Measurements from ENCODE around the gene PTPN11.
A peak's percentile ranks its signal among the peaks of the same experiment; 100 is the strongest.
"Not testable (repeated sequence)": the region's sequence is repeated elsewhere in the genome, so short reads cannot be mapped to it uniquely, and the experiment has no call there.

Gene PTPN11

GRCh38 chr12:112418608-112419296 lies at the start of gene PTPN11:
Gene PTPN11 (plus strand): TSS chr12:112418947. CDS start chr12:112419112, 165 bp downstream.
- peak; percentile 82 for DNase-seq (ENCODE audit: low spot score)

GRCh38 chr12:112370199-112370598 lies 48.5 kb upstream of the PTPN11 start:
- no peak for DNase-seq (ENCODE audit: low spot score)

- DNase-seq (ENCODE audit: low spot score) = no peak
These were observed 47.8 kb upstream of the PTPN11 start for GRCh38 chr12:112370868-112371510.

- no peak for DNase-seq (ENCODE audit: low spot score)
These were observed 44.5 kb upstream of the PTPN11 start for GRCh38 chr12:112374166-112374740.

DNA sequence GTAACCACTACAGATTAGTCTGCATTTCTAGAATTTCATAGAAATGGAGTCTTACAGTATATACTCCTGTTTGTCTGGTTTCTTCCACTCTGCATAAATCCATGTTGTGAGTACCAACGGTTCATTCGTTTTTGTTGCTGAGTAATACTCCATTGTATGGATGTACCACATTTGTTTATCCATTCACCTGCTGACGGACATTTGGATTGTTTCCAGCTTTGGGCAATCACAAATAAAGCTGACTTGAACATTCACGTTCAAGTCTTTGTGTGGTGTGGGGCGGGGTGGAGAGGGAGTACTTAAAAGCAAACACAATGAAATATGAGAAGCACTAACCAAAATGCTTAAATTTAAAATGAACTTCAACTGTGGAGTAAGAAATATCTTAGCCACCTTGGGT lies 43.6 kb upstream of the PTPN11 start:
- DNase-seq (ENCODE audit: low spot score) = no peak

DNA sequence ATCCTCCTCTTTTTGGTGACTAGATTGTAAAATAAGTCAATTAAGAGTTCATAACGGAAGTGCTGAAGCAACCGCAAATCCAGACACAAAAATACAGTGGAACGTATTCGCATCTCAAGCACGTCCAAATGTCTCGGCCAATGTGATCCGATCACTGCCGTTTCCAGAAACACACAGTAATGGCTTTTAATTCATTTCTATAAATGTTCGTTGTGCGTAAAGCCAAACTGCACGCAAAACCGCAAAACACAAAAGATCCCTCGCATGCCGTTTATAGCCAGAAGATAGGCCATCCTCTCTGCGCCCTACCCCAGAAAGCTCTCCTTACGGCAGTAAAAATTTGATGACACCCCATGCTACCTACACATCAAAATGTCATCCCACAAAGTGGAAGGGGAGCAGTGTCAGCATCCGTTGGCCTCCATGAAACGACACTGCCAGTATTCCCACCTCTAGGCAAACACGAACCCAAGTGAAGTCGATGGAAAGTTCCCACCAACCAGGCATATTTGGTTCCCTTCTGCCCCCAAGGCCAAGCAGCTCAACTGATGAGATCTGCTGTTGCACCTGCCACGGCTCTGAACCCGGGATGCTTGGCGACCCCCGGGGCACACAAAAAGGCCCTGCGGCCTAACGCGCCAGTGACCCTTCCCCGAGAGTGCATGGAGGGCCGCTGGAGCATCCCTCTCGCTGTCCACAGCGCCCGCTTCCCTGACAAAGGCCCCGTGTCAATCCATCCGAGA lies 37.9 kb upstream of the PTPN11 start:
- DNase-seq (ENCODE audit: low spot score) = peak; percentile 31

DNA sequence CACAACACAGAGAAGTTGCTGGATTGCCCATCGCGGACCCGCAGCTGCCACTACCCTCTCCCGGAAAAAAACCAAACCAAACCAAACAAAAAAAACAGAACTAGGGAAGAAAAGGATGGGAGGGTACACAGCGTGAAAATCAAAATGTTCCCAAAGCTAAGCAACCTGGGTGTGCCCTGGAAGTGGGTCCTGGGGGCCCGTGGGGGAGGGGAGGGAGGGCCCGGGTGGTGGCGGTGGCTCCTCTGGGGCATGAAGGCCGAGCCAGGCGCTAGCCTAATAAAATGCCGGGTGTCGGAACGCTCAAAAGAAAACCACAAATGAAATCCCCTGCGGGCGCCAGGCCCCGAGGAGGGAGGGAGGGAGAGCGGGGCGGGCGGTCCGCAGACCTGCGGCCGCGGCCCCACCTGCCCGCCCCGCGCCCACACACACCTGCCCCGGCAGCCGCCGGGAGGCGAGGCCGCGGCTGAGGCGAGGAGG lies 37.3 kb upstream of the PTPN11 start:
- DNase-seq (ENCODE audit: low spot score) = no peak

- DNase-seq (ENCODE audit: low spot score) = peak; percentile 94
These were observed 36.6 kb upstream of the PTPN11 start, which contains the start of gene HECTD4 for GRCh38 chr12:112381883-112382796. Gene HECTD4 (minus strand): TSS chr12:112382431. CDS start chr12:112382128, 303 bp downstream.

GRCh38 chr12:112382866-112383265 lies 35.9 kb upstream of the PTPN11 start:
- DNase-seq (ENCODE audit: low spot score) = no peak

DNA sequence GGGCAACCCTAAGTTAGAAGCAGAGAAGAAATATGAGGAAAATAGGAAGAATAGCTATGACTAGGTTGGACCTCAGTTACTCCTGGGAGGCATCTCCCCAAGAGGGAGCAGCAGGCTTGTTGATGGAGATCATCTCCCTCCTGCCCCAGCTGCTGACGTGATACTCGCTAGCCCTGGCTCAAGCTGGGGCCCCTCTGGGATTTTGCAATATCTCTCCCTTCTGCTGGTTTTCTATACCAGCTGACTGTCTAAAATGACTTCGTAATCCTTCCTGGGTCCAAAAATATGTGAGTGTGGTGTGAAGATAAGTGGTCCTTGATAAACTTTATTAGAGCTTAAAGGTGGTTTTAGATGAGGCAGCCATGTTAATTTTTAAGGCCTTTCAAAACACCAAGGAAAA lies 32.0 kb upstream of the PTPN11 start:
- no peak for DNase-seq (ENCODE audit: low spot score)

GRCh38 chr12:112389228-112389627 lies 29.5 kb upstream of the PTPN11 start:
- no peak for DNase-seq (ENCODE audit: low spot score)

- DNase-seq (ENCODE audit: low spot score) = not testable (repeated sequence)
These were observed 28.7 kb upstream of the PTPN11 start for GRCh38 chr12:112389922-112390654.

GRCh38 chr12:112393328-112393727 lies 25.4 kb upstream of the PTPN11 start:
- no peak for DNase-seq (ENCODE audit: low spot score)

DNA sequence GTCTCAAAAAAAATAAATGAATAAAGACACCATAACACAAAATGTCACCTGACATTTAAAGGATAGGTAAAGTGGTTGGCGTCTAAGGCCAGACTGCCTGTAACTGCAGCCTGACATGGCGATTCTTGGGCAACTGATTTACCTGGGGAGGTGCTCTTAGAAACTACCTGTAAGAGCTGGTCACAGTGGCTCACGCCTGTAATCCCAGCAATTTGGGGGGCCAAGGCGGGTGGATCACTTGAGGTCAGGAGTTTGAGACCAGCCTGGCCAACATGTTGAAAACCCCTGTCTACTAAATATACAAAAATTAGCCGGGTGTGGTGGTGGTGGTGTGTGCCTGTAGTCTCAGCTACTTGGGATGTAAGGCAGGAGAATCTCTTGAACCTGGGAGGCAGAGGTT lies 17.7 kb upstream of the PTPN11 start:
- DNase-seq (ENCODE audit: low spot score) = no peak

DNA sequence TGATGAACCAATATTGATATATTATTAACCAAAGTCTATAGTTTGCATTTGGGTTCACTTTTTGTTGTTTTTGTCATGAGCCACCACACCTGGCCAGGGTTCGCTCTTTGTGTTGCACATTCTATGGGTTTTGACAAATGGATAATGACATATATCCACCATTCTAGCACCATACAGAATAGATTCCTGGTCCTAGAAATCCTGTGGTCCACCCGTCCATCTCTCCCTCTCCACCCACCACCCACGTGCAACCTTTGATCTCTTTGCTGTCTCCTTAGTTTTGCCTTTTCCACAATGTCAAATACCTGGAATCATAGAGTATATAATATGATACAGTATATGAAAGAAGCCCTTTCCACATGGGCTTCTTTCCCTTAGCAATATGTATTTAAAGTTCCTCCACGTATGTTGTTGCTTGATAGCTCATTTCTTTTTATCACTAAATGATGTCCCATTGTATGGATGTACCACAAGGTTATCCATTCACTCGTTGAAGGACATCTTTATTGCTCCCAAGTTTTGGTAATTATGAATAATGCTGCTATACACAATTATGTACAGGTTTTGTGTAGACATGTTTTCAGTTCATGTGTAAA lies 16.7 kb upstream of the PTPN11 start:
- no peak for DNase-seq (ENCODE audit: low spot score)

DNA sequence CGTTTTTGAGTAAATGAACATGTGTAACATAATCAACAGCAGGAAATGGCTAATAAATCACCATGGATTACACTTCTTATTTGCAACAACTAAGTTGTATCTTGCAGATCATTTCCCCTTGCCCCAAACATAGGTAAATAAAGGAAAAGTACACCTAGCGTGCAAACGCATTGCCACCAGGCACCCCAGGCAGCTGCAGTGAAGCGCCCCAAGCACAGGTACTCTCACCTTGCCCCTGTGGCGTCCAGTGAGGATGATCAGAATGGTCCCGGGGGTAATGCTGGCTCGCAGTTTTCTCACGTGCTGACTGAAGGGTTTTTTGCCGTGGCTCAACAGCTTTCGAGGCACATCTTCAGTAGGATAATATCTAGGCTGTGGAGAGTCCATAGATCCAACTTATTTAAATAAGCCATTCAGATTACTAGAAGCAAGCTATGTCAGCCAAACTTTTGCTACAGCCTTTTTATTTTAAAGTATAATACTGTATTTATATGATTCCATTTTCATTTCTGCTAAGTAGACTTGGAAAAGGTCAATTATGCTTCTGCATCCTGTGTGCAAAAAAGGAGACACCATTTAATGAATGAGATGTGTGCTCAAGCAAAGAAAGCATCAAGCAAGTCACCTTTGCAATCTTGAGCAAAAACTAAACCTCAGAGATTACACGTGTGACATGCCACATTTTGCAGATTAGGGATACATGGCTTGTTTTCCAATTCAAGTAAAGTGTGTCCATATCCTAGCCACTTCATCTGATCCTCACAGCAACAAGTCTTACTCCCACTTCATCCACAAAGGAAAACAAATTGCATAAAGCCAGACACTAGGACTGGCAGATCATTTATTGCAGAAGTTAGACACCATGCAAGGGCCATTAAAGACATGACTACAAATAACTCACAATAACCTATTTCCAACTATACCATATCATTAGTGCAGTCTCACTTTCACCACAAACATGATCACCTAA lies 11.9 kb upstream of the PTPN11 start:
- no peak for DNase-seq (ENCODE audit: low spot score)

DNA sequence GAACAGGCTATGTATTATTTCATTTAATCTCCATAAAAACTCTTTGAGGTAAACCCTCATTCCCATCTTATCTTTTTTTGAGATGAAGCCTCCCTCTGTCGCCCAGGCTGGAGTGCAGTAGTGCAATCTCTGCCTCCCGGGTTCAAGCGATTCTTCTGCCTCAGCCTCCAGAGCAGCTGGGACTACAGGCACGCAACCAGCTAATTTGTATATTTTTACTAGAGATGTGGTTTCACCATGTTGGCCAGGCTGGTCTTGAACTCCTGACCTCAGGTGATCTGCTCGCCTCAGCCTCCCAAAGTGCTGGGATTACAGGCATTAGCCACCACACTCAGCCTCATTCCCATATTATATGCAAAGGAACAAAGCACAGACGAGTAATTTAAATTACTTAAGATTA lies 11.1 kb upstream of the PTPN11 start:
- not testable (repeated sequence) for DNase-seq (ENCODE audit: low spot score)

DNA sequence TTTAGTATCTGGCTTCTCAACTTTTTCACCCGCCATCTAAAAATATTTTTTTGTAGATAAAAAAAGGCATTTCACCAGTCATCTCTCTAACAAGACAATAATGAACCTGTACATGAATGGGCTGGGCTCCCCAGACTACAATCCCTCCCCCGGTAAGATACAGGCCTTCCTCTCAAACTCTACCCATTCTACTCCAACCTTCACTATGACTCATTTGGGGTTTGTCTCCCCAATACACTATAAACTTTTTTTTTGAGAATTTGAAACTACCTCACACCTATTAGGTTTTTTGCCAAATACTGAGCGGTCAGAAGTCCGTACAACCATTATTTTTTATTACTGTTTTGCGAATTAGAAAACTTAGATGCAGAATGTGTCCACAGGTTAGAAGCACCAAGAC lies 10.1 kb upstream of the PTPN11 start:
- no peak for DNase-seq (ENCODE audit: low spot score)
